Measurements from ENCODE around the gene DENND4A.

DENND4A gene

GRCh38 chr15:65660927-65661326 lies 131.2 kb downstream of the DENND4A start:
- DNase-seq, result no peak

GRCh38 chr15:65659502-65660052 lies 132.5 kb downstream of the DENND4A start:
- DNase-seq, result no peak

GRCh38 chr15:65655457-65655856 lies 136.6 kb downstream of the DENND4A start:
- no peak for DNase-seq

GRCh38 chr15:65655026-65655425 lies 137.1 kb downstream of the DENND4A start:
- DNase-seq, result no peak

GRCh38 chr15:65653801-65654521 lies 138.1 kb downstream of the DENND4A start:
- no peak for DNase-seq

GRCh38 chr15:65653341-65653740 lies 138.8 kb downstream of the DENND4A start:
- DNase-seq, result no peak

GRCh38 chr15:65651831-65652749 lies 140.0 kb downstream of the DENND4A start:
- no peak for DNase-seq

- DNase-seq, result no peak
These were observed 141.1 kb downstream of the DENND4A start for GRCh38 chr15:65651042-65651322.

- no peak for DNase-seq
These were observed 141.6 kb downstream of the DENND4A start for GRCh38 chr15:65650312-65651041.

GRCh38 chr15:65646486-65646885 lies 145.6 kb downstream of the DENND4A start:
- no peak for DNase-seq

- no peak for DNase-seq
These were observed 146.7 kb downstream of the DENND4A start for GRCh38 chr15:65645392-65645791.

GRCh38 chr15:65644282-65644681 lies 147.8 kb downstream of the DENND4A start:
- DNase-seq, result no peak

GRCh38 chr15:65642594-65642993 lies 149.5 kb downstream of the DENND4A start:
- DNase-seq, result no peak

- no peak for DNase-seq
These were observed 150.2 kb downstream of the DENND4A start for GRCh38 chr15:65641768-65642475.

- no peak for DNase-seq
These were observed 152.6 kb downstream of the DENND4A start for GRCh38 chr15:65639509-65639908.

- DNase-seq, result no peak
These were observed 153.4 kb downstream of the DENND4A start for GRCh38 chr15:65638681-65639089.

GRCh38 chr15:65638109-65638508 lies 154.0 kb downstream of the DENND4A start:
- no peak for DNase-seq

GRCh38 chr15:65634356-65634755 lies 157.7 kb downstream of the DENND4A start:
- DNase-seq, result no peak

GRCh38 chr15:65633752-65634151 lies 158.3 kb downstream of the DENND4A start:
- DNase-seq, result no peak

GRCh38 chr15:65632780-65633375 lies 159.2 kb downstream of the DENND4A start:
- DNase-seq, result no peak

GRCh38 chr15:65631503-65631902 lies 160.6 kb downstream of the DENND4A start:
- no peak for DNase-seq

- DNase-seq, result no peak
These were observed 161.3 kb downstream of the DENND4A start for GRCh38 chr15:65630760-65631159.
